ENCODE measurements around the gene USP26.

GRCh38 chrX:133045986-133046385, 50.9 kb downstream of the USP26 start:
- TF ChIP-seq TAF1 (IDR thresholded peaks at IDR 0.05; ENCODE audit: borderline replicate concordance, insufficient read depth, low read length) (no peak), REST (IDR thresholded peaks at IDR 0.05; ENCODE audit: insufficient read depth in 1 of 2, low read depth in 2 of 2, low read length in 2 of 2) (no peak), POLR2AphosphoS5 (IDR thresholded peaks at IDR 0.05; ENCODE audit: low read depth, low read length) (no peak), SIN3A (IDR thresholded peaks at IDR 0.05; ENCODE audit: borderline replicate concordance, insufficient read depth, low read length) (no peak), FOXP2 (optimal IDR thresholded peaks at IDR 0.05; ENCODE audit: borderline replicate concordance, extremely low read depth, extremely low read length, insufficient read depth) (no peak)

Data from PFSK-1 (cell line).